HG02973 (cell line): ENCODE measurements around the gene HOXA5.

Source experiments
- ATAC-seq: cut with Tn5 transposase; IDR thresholded peaks from one replicate; pipeline ENCODE4 v1.9.1; 2021; ENCODE audit warnings: moderate library complexity; ENCODE audit not compliant: unreplicated experiment

Gene HOXA5

DNA sequence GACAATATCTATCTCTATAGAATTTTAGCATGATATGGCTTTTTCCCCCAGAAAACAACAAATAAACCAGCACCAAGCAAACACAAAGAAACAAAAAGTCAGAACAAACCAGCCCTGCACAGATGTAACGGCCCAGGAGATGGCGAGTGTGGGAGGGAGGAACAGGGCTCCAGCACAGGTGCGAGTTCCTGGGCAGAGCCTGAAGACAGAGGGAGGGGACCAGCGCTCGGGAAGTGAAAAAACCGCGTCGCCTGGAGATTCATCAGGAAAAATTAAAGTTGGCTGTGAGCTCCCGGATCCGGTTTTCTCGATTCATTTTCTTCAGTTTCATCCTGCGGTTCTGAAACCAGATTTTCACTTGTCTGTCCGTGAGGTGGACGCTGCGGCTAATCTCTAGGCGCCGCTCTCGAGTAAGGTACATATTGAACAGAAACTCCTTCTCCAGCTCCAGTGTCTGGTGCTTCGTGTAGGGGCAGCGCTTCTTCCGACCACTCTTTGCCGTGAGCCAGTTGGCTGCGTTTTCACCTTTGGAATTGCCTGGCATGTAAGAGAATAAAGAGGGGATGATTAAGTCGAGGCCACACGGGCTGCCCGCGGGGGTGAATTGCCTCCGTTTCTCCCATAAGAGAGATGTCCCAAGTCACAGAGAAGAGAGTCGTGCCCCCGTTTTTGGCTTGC, 28.3 kb upstream of the HOXA5 start:
- no peak for ATAC-seq

DNA sequence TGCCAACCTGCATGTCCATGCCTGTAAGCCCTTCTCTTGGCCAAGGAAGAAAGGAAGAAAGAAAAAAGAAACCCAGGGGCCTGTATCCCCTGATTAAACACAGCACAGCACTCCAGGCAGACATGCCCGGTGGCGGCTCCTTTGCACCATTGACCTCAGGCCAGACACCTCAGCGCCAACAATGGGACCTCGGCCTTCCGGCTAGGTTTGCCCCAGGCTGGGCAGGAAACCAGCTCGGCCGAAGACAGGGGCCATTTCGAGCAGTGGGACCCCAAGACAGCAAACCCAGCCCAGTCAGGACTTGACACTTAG, 27.8 kb upstream of the HOXA5 start:
- no peak for ATAC-seq

DNA sequence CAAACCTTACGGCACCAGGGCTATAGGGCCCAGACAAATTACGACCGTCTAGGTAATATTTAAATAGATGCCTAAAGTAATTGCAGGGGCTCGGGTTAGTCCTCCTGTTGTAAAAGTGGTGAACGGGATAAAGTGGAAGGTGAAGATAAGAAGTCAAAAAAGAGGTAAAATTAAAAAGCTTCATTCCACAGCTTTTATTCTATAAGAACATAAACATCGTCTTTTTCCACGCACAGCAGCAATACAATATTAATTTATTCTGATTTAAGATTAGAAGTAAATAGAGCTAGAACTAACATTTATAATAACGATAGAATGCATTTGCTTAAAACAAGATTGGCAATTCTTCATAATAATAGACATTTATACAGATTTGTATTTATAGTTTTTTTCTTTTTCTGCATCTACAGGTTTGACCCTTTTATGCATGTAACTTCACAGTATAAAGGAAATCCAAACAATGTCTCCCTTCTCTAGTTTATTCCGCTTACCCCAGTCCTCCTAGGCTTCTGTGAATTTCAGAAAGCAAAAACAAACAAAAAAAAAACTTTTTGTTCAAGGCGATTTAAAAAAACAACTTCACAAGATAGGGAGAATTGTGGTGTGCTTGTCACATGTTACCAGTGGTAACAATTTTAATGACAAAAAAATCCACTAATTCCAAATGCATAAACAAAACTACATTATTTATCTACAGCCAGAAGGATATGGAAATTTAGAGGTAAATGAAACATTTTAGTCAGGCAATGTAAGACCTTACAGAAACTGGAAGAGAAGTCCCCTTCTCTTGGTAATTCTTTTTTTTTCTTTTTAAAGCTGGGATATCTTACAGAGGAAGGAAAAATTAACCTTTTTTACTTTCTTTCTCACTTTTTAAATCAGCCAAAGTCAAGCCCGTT, 27.2 kb upstream of the HOXA5 start:
- ATAC-seq = no peak

DNA sequence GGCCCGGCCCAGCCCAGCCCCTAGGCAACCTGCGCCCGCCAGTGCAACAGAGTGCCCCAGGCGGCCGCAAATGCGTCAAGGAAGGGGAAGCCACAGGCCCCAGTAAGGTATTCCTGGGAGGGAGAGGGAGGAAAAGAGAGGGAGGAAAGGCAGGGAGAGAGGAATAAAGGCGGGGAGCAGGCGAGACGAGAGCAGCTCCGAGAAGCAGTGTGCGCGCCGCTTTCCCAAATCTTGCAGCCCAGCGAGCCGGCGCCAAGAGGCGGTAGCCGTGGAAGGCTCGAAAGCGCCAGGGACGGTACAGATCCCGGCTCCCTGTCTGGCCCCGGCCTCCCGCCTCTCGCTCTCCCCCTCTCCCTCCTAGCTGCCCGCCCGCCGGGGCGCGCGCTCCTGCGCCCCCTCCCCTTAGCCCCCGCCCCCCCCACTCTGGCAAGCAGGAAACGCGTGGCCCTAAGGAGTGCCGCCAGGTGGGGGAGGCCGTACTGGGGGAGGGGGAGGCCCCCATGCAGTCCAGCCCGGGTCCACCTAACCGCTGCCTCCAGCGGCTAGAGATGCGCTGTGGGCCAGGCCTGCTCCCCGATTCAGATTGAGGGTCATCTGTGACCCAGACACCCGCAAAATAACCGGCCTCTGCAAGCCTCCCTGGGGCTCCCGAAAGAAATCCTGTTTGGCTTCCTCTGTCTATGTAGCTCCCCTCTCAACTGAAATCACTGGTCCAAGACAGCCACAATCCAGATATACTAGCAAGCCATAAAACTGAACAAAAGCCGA, 26.4 kb upstream of the HOXA5 start:
- no peak for ATAC-seq

DNA sequence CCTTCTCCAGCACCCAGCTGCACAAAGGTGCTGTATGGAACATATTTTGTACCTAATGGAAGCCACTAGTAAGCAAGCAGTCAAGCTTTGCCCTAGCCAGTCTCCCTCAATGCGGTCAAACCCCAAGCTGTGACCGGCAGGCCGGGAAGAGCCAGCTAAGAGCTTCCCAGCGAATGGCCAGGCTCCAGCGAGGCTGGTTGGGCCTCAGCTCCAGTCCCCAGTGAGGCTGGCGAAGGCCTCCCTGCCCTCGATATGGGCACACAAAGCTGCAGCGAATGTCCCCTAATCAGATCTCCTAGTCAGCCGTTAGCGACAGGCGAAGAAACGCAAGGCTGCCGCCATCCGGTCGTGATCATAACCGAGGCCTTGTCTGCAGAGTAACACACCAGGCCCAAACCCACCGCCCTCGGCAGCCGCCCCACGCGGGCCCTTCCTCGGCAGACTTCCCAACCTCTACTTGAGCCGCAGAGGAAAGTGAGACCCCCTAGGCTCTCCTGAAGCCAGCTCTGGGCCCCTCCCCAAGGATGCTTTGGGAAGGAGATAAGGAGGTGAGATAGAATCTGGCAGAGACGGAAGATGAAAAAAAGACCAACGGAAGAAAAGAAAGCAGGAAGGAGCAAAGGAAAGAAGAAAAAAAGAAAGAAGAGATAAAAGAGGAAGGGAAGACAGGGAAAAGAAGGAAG, 24.9 kb upstream of the HOXA5 start:
- no peak for ATAC-seq

DNA sequence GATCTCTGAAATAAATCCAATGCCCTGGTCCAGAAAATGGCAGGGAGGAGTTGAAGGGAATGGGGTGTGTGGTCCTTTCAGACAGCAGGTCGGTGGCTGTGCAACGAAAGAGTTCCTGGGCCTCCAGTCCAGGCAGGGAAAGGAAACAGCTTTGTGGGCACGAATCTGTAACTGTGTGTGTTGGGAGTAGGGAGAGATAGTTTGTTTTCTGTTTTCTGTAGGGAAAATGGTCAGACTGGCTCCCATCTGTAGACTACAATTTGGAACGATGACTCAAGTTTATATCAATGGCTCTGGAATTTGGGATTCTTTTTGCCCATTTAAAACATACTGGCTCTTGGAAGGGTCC, 24.4 kb upstream of the HOXA5 start:
- no peak for ATAC-seq

DNA sequence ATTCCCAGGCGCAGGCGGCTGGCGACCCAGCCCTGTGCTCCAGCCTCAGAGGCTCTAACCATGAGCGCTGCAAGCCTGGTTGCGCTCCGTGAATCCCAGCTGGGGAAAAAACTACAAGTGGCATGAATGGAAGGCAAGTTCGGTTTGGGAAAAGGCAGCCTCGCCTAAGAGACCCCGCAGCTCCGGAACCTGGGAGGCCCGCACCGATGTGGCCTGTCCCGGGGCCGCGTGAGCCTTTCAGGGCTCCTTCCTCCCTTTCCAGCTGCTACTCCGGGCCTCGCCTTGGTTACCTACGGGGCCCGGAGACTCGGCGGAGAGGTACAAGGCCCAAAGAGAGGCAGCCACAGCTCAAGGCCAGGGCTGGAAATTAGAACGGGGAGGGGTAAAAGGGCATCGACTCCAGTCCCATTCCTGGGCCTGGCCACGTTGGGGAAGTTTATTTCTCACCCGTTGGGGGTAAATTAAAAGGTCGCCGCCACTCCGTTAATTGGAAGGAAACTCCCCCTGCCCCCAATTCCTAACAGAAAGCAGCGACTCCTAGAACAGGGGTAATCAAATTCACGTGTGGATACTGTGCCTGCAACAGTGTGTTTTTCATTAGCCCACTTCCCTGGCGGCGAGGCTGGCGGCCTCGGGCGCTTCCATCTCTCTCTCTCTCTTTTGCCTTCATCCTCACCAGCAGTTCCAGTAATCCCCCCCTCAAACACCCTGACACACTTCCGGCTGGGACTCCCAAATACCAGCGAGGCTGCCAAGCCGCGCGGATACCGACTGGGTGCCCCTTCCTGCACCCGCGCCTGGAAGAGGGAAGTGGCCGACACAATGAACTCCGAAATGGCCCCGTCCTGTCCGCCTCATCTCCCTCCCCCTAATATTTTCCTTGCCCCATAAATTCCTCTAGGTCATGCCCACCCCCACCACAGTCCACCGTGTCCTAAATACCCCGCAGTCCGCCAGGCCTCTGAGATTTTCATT, 23.3 kb upstream of the HOXA5 start:
- ATAC-seq = no peak

DNA sequence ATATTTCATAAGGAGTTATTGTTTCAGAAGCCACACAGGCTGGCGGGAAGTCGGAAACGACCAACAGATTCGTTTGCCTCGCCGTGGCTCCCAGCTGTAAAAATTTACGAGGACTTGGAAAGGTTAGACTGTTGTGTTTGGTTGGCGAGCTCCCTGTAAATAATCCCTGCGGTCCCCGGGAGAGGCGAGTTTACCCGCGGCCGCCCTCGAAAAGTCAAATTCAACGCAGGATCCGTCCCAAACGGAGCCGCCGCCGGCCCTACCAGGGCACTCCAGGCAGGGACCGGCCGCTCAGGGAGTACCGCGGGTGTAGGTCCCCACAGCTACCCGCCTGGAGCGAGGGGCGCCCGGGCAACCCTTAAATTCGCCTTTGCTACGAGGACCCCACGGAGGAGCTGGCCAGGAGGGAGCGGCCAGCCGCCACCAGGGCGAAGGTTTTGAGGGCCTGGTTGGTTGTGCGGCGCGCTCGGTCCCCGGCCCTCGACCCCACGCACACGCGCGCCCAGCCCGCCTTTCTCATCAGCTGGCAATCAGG, 22.6 kb upstream of the HOXA5 start:
- ATAC-seq = no peak

DNA sequence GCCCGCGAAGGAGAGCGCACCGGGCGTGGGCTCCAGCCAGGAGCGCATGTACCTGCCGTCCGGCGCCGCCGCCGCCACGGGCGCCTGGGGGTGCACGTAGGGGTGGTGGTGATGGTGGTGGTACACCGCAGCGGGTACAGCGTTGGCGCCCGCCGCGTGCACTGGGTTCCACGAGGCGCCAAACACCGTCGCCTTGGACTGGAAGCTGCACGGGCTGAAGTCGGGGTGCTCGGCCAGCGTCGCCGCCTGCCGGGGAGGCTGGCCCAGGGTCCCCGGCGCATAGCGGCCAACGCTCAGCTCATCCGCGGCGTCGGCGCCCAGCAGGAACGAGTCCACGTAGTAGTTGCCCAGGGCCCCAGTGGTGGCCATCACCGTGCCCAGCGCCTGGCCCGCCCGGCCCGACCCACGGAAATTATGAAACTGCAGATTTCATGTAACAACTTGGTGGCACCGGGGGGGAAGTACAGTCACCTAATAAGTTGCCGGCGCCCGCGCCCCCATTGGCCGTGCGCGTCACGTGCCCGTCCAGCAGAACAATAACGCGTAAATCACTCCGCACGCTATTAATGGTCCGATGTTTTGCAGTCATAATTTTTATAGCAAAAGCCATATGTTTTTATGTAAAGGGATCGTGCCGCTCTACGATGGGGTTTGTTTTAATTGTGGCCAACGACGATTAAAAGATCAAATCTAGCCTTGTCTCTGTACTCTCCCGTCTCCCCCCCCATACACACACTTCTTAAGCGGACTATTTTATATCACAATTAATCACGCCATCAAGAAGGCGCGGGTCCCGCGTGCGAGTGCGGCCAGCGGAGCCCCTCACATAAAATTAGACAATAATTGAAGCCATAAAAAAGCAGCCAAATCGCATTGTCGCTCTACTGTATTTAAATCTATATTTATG, 21.9 kb upstream of the HOXA5 start, which contains the start of gene HOXA9:
Gene HOXA9, minus strand, starts transcription at position 449 of the 907 bp plus-strand sequence. Its CDS starts 80 bp downstream, at position 369.
- ATAC-seq = no peak

DNA sequence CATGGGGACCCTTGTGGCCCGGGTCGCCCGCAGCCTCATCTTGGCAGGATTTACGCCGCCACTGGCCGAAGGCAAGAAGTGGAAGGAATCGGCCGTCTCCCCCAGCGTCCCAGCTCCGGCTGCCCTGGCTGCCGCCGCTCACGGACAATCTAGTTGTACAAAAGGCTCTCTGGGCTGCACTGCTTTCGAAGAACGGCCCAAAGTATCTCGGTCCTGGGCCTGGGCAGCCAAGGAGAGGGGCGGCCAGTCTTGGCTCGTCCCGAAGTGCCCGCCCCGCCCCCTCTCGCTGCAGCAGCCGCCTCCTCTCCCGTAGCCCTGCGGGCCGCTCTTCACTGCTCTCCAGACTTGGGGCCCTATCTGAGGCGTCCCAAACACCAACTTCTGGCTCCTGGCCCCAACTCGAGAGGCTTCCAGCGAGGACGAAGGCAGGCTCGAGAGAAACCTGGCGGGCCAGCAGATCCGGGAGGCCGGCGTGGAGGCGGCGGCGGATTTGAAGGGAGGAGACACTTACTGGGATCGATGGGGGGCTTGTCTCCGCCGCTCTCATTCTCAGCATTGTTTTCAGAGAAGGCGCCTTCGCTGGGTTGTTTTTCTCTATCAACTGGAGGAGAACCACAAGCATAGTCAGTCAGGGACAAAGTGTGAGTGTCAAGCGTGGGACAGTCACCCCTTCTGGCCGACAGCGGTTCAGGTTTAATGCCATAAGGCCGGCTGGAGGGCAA, 21.0 kb upstream of the HOXA5 start:
- no peak for ATAC-seq

DNA sequence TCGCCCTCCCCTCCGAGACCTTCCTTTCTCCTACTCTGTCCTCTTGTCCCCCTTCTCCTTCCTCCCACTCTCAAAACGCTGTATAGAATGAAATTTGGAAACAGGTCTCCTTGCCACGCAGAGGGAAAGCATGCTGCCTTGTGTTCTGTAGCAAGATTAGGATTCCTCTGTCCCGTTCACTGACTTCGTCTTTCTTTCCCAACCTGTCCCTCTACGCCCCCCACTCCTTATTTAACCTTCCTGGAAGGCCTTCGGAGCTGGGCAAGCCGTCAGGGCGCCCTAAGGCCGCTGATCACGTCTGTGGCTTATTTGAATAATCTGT, 20.5 kb upstream of the HOXA5 start:
- ATAC-seq = no peak

DNA sequence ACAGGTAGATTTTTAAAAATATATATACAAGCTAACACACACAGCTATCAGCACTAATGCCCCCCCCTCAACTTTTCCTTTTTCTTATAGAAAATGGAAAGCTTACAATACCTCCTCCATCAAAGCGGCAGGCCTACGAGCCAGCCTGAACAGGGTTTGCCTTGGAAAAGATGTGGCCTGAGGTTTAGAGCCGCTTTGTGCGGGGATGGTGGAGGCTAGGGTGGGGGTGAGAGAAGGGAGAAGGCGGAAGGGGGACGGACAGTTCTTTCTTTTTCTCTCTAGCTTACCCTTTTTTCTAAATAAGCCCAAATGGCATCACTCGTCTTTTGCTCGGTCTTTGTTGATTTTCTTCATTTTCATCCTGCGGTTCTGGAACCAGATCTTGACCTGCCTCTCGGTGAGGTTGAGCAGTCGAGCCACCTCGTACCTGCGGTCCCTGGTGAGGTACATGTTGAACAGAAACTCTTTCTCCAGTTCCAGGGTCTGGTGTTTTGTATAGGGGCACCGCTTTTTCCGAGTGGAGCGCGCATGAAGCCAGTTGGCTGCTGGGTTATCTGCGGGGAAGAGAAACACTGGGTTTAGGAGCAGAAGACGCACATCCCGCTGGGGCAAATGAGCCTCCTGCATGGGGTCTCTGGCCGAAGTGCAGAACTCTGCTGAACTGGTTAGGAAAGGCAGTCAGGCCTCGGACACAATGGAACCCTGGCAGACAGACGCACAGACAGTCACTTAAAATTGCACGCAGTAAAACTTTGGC, 20.0 kb upstream of the HOXA5 start:
- no peak for ATAC-seq

DNA sequence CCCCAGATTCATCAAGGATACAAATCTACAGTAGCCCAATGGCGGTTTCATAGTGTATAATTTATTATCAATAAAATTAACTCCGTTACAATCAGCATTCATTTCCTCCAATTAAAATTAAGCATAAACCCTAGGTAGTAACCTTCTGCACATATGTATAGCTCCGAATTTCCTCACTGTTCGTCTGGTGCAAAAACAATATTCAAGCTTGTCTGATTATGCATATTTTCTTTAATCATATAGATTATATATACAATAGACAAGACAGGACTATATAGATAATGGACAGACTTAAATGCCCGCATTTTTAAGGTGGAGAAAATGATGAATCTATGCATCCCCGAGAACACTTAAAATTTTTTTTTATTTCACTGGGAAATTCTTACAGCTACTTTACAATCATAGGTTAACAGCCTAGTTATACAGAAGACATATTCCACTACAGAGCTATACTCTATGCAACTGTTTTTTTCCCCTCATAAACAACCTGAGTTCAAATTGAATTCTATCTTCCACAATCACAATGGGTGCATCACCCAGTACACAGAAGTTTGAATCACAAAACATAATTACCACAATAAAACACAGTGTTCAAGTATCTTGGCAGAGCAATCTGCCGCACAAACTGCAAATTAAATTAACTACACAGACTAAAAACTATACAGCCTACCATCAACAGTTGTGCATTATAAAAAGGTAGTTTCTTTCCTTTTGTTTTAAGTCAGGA, 19.2 kb upstream of the HOXA5 start:
- ATAC-seq = no peak

DNA sequence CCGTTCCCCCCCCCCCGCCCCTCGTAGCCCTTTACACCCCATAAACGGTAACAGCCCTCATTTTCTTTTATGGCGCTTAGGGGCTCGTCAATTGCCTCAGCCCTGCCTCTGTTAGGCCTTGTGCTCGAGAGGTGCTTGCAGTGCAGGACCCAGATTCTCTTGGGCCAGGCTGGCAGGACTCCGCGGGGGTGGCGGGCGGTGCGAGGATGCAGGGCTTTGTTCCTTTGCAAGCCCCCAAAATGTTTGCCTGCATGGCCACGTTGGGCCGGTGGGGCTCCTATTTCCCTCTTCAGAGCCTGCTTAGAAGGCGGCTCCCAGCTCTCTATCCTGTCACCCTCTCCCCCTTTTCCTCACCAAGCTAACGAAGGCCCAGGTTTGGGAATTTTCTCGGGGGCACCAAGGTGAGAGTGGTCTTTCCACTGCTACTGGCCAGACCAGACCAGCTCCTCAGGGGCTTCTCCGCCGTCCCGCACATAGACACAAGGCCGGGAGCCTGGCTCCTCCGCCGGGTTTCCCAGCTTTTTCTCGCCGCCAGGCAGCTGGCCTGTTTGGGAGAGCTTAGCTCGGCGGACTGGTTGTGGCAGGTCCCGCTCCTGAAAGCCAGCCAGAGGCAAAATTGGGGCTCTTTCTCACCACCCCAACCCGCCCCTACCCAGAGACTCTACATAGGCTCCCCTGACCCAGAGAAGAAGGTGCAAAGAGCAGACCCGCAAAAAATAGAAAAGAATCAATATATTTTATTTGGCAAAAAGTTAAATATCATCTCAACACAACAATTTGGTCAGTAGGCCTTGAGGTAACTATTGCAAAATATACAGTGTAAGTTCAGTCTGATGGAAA, 18.5 kb upstream of the HOXA5 start:
- ATAC-seq = no peak

DNA sequence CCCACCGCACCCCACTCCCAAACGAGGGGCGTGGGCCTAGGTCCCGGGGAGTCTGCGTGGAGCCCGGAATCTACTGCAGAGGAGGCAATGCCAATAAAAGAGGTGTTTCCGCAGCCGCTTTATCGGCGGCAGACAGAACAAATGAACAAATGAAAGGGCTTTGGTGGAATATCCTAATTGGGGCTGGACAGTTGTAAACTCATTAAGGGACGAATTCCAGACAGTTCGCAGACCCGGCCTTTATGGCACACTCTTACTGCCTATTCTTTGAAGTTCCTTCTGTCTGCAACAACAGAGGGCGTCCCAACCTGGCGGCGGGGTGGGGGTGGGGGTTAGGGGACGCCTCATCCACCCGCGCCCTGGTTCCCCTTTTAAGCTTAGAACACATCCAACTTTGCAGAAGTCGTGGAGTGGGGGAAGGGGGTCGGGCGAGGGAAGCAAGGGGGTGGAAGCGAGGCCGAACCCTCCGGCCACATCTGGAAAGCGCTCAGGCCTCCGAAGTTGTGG, 17.8 kb upstream of the HOXA5 start:
- no peak for ATAC-seq
